GM19324 (cell line): ENCODE results near the gene DMRT2.
A peak's percentile ranks its signal among the peaks of the same experiment; 100 is the strongest.

Source experiments
- ATAC-seq: cut with Tn5 transposase; IDR thresholded peaks from one replicate; pipeline ENCODE4 v1.9.1; 2021; ENCODE audit warnings: mild to moderate bottlenecking, moderate library complexity; ENCODE audit not compliant: unreplicated experiment, low FRiP score

Gene DMRT2

GRCh38 chr9:1046639-1047572 is 3.3 kb upstream of the DMRT2 start:
- no peak for ATAC-seq

DNA sequence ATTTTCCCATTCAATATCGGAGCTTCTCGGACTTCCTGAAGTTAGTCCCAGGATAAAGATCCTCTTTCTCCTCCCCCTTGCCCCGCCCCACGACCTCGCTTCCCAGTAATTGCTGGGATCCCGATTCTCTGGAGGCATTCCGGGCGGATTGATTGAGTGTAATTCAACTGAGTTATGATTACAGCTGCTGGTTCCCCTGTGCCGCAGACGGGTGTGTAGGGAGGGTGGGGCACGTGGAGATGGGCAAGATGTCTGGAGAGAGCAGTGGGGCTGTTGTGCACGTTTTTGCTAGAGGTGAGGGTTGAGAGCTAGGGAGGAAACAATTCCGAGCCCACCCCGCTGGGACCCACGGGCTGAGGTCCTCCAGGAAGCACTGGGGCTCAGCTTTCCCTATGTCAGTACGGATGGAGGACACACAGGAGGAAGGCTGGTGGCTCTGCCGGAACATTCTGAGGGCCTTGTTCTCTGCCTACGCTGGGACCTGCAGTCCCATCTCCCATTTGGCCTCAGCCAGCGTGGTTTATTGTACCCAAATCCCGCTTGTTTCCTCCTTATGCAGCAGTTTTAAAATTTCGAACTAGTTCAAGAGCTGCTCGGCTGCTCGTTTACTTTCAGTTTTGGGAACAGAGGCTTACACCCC is 2.4 kb upstream of the DMRT2 start:
- ATAC-seq: no peak

GRCh38 chr9:1048231-1048619 is 1.9 kb upstream of the DMRT2 start:
- no peak for ATAC-seq

- ATAC-seq: no peak
Observed at GRCh38 chr9:1048811-1049210, 1.3 kb upstream of the DMRT2 start.

- no peak for ATAC-seq
Observed at GRCh38 chr9:1049641-1050040, 516 bp upstream of the DMRT2 start.

GRCh38 chr9:1051210-1051583 is 1.0 kb downstream of the DMRT2 start:
- no peak for ATAC-seq

- peak; percentile 41 for ATAC-seq
Observed at GRCh38 chr9:1051584-1052275, 1.6 kb downstream of the DMRT2 start.

DNA sequence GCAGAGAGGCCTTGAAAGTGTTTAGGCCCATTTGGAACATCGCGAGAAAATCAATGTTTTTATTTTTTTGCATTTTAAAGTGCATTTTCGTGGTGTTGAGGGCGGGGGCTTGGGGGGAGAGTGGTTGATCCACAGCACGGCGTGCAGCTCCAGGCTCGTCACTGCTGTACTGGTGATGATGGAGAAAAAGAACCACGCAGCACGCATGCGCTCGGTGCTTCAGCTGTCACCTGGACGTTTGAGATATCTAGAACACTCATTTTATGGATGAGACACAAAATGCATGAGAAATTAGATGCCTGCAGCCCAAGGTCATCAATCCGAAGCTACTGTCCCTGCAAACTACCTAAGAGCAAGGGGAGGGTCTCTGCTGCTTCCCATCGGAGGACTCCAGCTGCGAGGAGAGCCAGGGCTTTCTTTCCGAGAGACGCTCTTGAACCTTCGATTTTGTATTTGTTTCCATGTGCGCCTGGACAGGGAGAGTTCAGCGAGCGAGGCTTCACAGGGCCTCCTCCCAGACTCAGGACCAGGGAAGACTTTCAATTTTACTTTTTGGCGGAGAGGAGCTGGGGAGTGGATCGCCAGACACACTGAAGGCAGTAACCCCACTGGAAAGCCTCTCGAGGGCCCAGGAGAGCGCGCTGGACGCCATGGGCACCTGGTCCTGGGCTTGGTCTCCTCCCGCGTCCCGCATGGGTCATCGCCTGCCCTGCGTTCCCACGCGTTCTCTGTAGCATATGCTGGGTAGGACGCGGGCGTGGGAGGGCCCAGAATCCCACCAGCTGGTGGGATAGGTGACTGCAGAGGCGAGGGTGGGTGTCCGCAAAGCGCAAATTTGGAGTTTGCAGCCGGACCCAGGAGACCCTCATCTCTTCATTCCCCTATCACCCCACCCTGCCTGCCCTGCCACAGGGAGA is 2.5 kb downstream of the DMRT2 start:
- ATAC-seq: no peak

GRCh38 chr9:1053282-1053621 is 3.1 kb downstream of the DMRT2 start:
- no peak for ATAC-seq

- ATAC-seq: no peak
Observed at GRCh38 chr9:1053986-1054425, 3.8 kb downstream of the DMRT2 start.

DNA sequence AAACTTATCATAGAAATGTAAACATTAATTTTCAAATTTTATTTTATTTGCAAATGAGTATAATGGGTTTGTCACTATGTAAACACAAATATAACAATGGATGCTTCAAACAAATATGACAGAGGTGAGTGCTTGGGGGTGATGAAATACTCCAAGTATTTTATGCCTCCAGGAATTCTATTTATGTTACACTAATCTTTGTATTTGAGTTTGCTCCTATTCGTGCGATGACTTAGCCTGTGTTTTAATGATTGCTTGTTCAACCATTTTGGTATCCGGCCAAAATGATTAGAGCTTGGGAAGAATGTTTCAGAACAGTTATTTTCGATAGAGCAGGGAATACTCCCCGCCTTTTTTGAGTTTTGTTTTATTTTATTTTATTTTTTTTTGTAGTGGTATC is 5.0 kb downstream of the DMRT2 start:
- no peak for ATAC-seq

- ATAC-seq: no peak
Observed at GRCh38 chr9:1057910-1058309, 7.8 kb downstream of the DMRT2 start.

- ATAC-seq: no peak
Observed at GRCh38 chr9:1058826-1059487, 8.8 kb downstream of the DMRT2 start.

GRCh38 chr9:1065130-1065529 is 15.0 kb downstream of the DMRT2 start:
- no peak for ATAC-seq

DNA sequence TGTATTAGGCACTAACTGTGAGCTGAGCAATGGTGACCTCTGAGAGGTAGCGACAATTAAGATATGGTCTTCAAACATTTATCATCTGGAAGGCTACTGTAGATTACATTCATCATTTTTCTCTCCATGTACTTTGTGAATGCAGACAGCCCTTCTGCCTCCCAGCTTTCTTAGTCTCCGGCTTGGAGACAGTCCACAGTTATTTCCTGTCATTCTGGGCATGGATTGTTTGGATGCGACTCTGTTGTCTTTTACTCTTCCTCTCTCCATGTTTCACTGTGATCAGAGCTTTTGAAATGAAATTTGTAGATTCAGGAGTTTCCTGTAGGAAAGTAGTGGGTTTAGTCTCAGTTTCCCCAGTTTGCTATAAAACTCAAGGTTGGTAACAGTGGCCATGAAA is 20.5 kb downstream of the DMRT2 start:
- ATAC-seq: no peak

- no peak for ATAC-seq
Observed at GRCh38 chr9:1071730-1072129, 21.6 kb downstream of the DMRT2 start.

DNA sequence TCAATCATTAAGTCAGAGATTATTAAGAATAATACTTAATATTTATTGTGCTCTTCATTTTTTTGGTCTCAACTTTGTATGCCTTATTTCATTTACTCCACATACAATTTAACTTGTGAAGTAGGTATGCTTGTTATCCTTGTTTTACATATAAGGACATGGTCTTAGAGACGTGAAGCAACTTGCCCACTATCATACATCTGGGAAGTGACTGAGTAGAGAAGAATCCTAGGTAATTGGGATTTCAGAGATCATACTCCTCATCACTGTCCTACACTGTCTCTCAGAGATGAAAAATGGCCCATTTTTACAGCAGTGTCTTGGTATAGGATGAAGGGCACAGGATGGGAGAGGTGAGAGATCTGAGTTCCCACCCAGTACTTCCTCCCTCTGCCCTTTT is 23.3 kb downstream of the DMRT2 start:
- no peak for ATAC-seq

DNA sequence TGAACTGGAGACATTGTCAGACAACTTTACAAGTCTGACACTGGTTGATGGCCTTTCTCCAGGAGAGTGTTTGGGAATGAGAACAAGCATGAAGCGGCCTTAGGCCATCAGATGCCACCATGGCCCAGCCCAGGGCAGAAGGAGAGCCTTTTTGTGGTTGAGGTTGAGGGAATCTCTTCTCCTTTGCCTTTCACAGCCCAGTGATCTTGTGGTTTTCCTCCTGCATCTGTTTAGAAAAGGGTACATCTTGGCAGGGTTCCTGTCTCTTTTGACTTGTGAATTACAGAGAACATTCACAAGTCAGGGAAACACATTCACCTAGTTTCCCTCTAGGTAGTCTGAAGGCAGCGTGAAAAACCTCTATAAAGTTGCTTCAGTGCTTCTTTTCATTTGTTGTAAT is 27.5 kb downstream of the DMRT2 start:
- no peak for ATAC-seq

GRCh38 chr9:1083325-1083913 is 33.3 kb downstream of the DMRT2 start:
- ATAC-seq: no peak

GRCh38 chr9:1085086-1085485 is 34.9 kb downstream of the DMRT2 start:
- ATAC-seq: no peak
